ENCODE measurements around the gene SLC35F3. TPM values are rescaled to one million over a fixed set of nuclear protein-coding genes. Genes with fewer than 3 reads are reported as not detected.

The SLC35F3 gene
- total and polyA plus RNA-seq, 8 donors, result 1.4 to 7.1 (median 2.5) TPM

- TF ChIP-seq CTCF (IDR thresholded peaks at IDR 0.05), result no peak
- Histone ChIP-seq H3K27me3 (no peaks in the 10 kb centered on the region), H3K27ac (no peak overlapping the region), H3K36me3 (no peaks in the 10 kb centered on the region), H3K4me1 (no peaks in the 10 kb centered on the region), H3K9me3 (no peaks in the 10 kb centered on the region), H3K4me3 (no peak overlapping the region)
- FAIRE-seq (no peak), ATAC-seq (no peak), DNase-seq (no peak)
- WGBS, 2 donors, result 73 to 79% methylated on average over 2 of the region's 2 CpGs
- intact Hi-C loops (cut with DNase I), result no loop called here
These were observed 201.6 kb downstream of the SLC35F3 start for GRCh38 chr1:234106032-234106431.

GRCh38 chr1:234107416-234108021 lies 203.0 kb downstream of the SLC35F3 start:
- Histone ChIP-seq H3K27me3 (no peaks in the 10 kb centered on the region), H3K4me3 (no peak overlapping the region), H3K4me1 (no peaks in the 10 kb centered on the region), H3K9me3 (no peaks in the 10 kb centered on the region), H3K27ac (no peak overlapping the region), H3K36me3 (no peaks in the 10 kb centered on the region)
- no peak for ATAC-seq
- TF ChIP-seq CTCF (IDR thresholded peaks at IDR 0.05), result no peak
- WGBS, 2 donors, result 73 to 76% methylated on average over 3 of the region's 3 CpGs
- no peak for FAIRE-seq
- intact Hi-C loops (cut with DNase I), result no loop called here
- DNase-seq, result no peak

- peaks cover 0 to 5% (median under 1%) of the 10 kb centered on the region in 4 donors for H3K27me3 ChIP-seq
- TF ChIP-seq CTCF (IDR thresholded peaks at IDR 0.05), result no peak
- no peak overlapping the region for H3K27ac ChIP-seq
- 52 to 63% methylated on average over 3 of the region's 3 CpGs for WGBS, 2 donors
- no peak for DNase-seq
- no peaks in the 10 kb centered on the region for H3K9me3 ChIP-seq
- H3K4me3 ChIP-seq, result no peak overlapping the region
- FAIRE-seq, result no peak
- no peaks in the 10 kb centered on the region for H3K4me1 ChIP-seq
- no peak for ATAC-seq
- intact Hi-C loops (cut with DNase I), result no loop called here
- no peaks in the 10 kb centered on the region for H3K36me3 ChIP-seq
These were observed 204.4 kb downstream of the SLC35F3 start for GRCh38 chr1:234108921-234109320.

- Histone ChIP-seq H3K4me3 (no peak overlapping the region), H3K4me1 (no peaks in the 10 kb centered on the region), H3K27me3 (peaks cover 0 to 7% (median 2%) of the 10 kb centered on the region in 4 donors), H3K27ac (no peak overlapping the region), H3K36me3 (no peaks in the 10 kb centered on the region), H3K9me3 (no peaks in the 10 kb centered on the region)
- TF ChIP-seq CTCF (IDR thresholded peaks at IDR 0.05), result no peak
- DNase-seq (no peak), FAIRE-seq (no peak), ATAC-seq (no peak)
- whole genome bisulfite sequencing, 2 donors, result 66 to 84% methylated on average over 5 of the region's 5 CpGs
- intact Hi-C loops (cut with DNase I), result no loop called here
These were observed 205.4 kb downstream of the SLC35F3 start for GRCh38 chr1:234109840-234110239.

GRCh38 chr1:234111458-234112142 lies 207.1 kb downstream of the SLC35F3 start:
- no peak for TF ChIP-seq CTCF (IDR thresholded peaks at IDR 0.05)
- no peaks in the 10 kb centered on the region for H3K9me3 ChIP-seq
- H3K36me3 ChIP-seq, result no peaks in the 10 kb centered on the region
- FAIRE-seq (no peak), DNase-seq (peak in 1 of 6 donors; percentile 54), ATAC-seq (peak in 3 of 4 donors; percentile 44 to 69 (median 69))
- H3K4me1 ChIP-seq, result no peaks in the 10 kb centered on the region
- peaks cover 0 to 7% (median 2%) of the 10 kb centered on the region in 4 donors for H3K27me3 ChIP-seq
- no peak overlapping the region for H3K4me3 ChIP-seq
- WGBS, 2 donors, result 30 to 34% methylated on average over 17 of the region's 17 CpGs
- no peak overlapping the region for H3K27ac ChIP-seq
- intact Hi-C loops (cut with DNase I), result no loop called here
